ENCODE measurements around the gene FN1. TPM values are rescaled to one million over a fixed set of nuclear protein-coding genes. Genes with fewer than 3 reads are reported as not detected.

Gene FN1
- total RNA-seq, 6 experiments from 2014 or later: 938 to 2,279 (median 1,324) TPM

GRCh38 chr2:215447673-215448081, 11.8 kb upstream of the FN1 start:
- Histone ChIP-seq H3K4me1 (no peaks in the 10 kb centered on the region), H3K27ac (no peak overlapping the region), H3K27me3 (no peaks in the 10 kb centered on the region), H3K36me3 (no peaks in the 10 kb centered on the region), H3K4me3 (no peak overlapping the region), H3K9me3 (no peaks in the 10 kb centered on the region)
- TF ChIP-seq, protein P1, sequence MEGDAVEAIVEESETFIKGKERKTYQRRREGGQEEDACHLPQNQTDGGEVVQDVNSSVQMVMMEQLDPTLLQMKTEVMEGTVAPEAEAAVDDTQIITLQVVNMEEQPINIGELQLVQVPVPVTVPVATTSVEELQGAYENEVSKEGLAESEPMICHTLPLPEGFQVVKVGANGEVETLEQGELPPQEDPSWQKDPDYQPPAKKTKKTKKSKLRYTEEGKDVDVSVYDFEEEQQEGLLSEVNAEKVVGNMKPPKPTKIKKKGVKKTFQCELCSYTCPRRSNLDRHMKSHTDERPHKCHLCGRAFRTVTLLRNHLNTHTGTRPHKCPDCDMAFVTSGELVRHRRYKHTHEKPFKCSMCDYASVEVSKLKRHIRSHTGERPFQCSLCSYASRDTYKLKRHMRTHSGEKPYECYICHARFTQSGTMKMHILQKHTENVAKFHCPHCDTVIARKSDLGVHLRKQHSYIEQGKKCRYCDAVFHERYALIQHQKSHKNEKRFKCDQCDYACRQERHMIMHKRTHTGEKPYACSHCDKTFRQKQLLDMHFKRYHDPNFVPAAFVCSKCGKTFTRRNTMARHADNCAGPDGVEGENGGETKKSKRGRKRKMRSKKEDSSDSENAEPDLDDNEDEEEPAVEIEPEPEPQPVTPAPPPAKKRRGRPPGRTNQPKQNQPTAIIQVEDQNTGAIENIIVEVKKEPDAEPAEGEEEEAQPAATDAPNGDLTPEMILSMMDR (IDR thresholded peaks at IDR 0.05): no peak
- no peak for TF ChIP-seq POLR2A (IDR thresholded peaks at IDR 0.05)
- ATAC-seq (no peak), DNase-seq (no peak)
- intact Hi-C loops (cut with DNase I): no loop called here
- WGBS (ENCODE audit: insufficient coverage, low coverage, low lambda C conversion rate, missing lambda C conversion rate): 78% methylated on average over 3 of the region's 3 CpGs

DNA sequence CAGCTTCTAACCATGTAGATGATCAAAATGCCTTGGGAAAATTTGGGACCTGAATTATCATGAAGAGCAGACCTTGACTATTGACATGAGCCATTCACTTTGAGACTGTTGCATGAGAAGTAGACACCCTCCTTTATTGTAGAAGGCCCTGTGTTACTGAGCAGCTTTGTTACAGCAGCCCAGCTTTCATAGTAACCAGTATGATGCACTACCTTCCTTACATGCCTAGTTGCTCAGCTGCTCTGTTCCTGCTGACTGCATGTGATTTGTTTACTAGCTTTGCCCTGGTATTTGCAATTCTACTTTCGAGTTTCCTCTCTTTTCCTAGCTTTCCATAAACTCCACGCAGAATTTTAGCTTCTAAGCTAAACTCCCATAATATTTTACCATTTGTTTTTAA, 11.2 kb upstream of the FN1 start:
- H3K27me3 ChIP-seq: no peaks in the 10 kb centered on the region
- no peaks in the 10 kb centered on the region for H3K36me3 ChIP-seq
- intact Hi-C loops (cut with DNase I): no loop called here
- H3K27ac ChIP-seq: no peak overlapping the region
- TF ChIP-seq, protein P1 (IDR thresholded peaks at IDR 0.05): no peak
- TF ChIP-seq POLR2A (IDR thresholded peaks at IDR 0.05): no peak
- ATAC-seq: no peak
- peaks cover 0 to 3% (median 0%) of the 10 kb centered on the region in 4 donors for H3K4me1 ChIP-seq
- 70% methylated on average over 2 of the region's 2 CpGs for WGBS (ENCODE audit: insufficient coverage, low coverage, low lambda C conversion rate, missing lambda C conversion rate)
- H3K9me3 ChIP-seq: no peaks in the 10 kb centered on the region
- no peak overlapping the region for H3K4me3 ChIP-seq
- DNase-seq: no peak

DNA sequence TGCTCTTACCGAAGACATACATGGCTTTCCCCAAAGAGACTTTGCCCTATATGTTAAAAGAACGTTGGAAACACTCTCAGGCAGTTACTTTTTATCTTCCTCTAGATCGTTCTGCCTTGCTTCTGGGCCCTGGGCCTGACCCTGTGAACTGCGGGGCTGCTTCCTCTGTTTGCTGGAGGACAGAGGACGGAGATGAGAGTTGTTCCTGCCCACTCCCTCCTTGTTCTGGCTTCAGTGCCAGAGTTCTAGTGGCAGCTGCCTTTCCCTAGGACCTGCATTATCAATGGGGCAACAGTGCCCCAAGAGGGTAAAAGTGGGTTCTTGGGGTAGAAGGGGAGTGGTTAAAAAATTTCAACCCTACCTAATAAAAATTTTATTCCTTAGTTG, 6.5 kb upstream of the FN1 start:
- Histone ChIP-seq H3K9me3 (no peaks in the 10 kb centered on the region), H3K27ac (no peak overlapping the region), H3K4me1 (peaks cover 0 to 15% (median 3%) of the 10 kb centered on the region in 4 donors), H3K36me3 (no peaks in the 10 kb centered on the region), H3K4me3 (no peak overlapping the region), H3K27me3 (no peaks in the 10 kb centered on the region)
- TF ChIP-seq POLR2A (IDR thresholded peaks at IDR 0.05): no peak
- TF ChIP-seq, protein P1 (IDR thresholded peaks at IDR 0.05): peak in 2 of 4 donors; percentile 11 to 24
- no peak for DNase-seq
- ATAC-seq: peak; percentile 41 to 57 (median 50)
- 18% methylated on average over 5 of the region's 5 CpGs for WGBS (ENCODE audit: insufficient coverage, low coverage, low lambda C conversion rate, missing lambda C conversion rate)
- intact Hi-C loops (cut with DNase I): no loop called here

- ATAC-seq (peak in 2 of 4 donors; percentile 9 to 21), DNase-seq (no peak)
- 66% methylated on average over 6 of the region's 6 CpGs for WGBS (ENCODE audit: insufficient coverage, low coverage, low lambda C conversion rate, missing lambda C conversion rate)
- Histone ChIP-seq H3K36me3 (no peaks in the 10 kb centered on the region), H3K9me3 (no peaks in the 10 kb centered on the region), H3K27ac (peak overlapping the region in 1 of 3 donors; percentile 1), H3K4me1 (peaks cover 0 to 20% (median 3%) of the 10 kb centered on the region in 4 donors), H3K4me3 (no peak overlapping the region), H3K27me3 (no peaks in the 10 kb centered on the region)
- TF ChIP-seq, protein P1 (IDR thresholded peaks at IDR 0.05): no peak
- TF ChIP-seq POLR2A (IDR thresholded peaks at IDR 0.05): no peak
- intact Hi-C loops (cut with DNase I): no loop called here
Measured at GRCh38 chr2:215441560-215442400, 5.9 kb upstream of the FN1 start.
